ENCODE results near the gene SLC8A2.

The SLC8A2 gene

GRCh38 chr19:47464675-47465419 is 6.8 kb downstream of the SLC8A2 start:
- DNase-seq (ENCODE audit: low read depth in 2 of 3, low spot score in 1 of 3) = no peak

DNA sequence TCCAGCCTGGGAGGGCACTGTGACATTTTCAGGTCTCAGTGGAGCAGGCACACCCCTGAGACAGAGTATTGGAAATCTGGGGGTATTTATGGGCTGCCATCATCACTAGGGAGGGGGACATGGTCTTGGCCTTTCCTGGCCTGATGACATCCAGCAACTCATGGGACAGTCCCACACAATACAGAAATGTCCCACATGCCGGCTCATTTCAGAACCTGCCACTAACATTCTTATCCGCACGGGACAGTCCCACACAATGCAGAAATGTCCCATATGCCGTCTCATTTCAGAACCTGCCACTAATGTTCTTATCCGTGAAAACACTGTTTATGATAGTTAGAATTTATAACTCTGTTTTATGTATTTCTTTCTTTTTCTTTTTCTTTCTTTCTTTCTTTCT is 9.8 kb downstream of the SLC8A2 start:
- DNase-seq (ENCODE audit: low read depth in 2 of 3, low spot score in 1 of 3) = no peak

GRCh38 chr19:47459477-47459876 is 12.2 kb downstream of the SLC8A2 start:
- no peak for DNase-seq (ENCODE audit: low read depth in 2 of 3, low spot score in 1 of 3)

DNA sequence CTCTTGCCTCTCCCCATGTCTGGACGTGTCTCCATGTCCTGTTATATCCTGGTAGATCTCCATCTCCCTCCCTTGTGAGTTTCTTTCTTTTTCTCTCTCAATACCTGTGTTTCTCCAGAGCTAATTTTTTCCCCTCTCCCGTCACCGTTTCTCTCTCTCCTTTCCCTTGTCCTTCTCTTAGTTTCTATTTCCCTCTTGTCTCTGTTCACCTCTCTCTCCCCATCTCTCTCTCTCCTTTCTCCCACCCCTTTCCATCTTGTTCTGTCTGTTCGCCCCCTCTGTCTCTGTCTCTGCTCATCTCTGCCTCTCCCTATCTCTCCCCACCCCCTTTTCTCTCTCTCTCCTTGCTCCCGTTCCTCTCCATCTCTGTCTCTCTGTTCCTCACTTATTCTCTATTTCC is 13.0 kb downstream of the SLC8A2 start:
- no peak for DNase-seq (ENCODE audit: low read depth in 2 of 3, low spot score in 1 of 3)

GRCh38 chr19:47456721-47457474 is 14.8 kb downstream of the SLC8A2 start:
- DNase-seq (ENCODE audit: low read depth in 2 of 3, low spot score in 1 of 3) = no peak

DNA sequence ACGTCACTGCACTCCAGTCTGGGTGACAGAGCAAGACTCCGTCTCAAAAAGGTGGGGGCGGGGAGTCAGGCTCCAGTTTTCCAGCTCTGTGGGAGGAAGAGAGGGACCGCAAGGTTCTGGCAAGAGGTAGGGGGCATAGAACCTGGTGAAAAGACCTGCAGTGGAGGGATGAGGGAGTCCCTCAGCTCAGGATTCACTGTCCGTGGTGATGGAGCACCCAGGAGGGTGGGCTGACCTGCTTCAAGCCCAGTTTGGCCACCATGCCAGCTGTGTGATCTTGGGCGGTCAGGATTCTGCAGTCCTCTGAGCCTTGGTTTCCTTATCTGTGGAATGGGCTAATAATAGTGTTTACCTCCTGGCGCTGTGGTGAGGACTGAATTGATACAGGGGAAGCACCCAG is 21.2 kb downstream of the SLC8A2 start:
- DNase-seq (ENCODE audit: low read depth in 2 of 3, low spot score in 1 of 3) = no peak

DNA sequence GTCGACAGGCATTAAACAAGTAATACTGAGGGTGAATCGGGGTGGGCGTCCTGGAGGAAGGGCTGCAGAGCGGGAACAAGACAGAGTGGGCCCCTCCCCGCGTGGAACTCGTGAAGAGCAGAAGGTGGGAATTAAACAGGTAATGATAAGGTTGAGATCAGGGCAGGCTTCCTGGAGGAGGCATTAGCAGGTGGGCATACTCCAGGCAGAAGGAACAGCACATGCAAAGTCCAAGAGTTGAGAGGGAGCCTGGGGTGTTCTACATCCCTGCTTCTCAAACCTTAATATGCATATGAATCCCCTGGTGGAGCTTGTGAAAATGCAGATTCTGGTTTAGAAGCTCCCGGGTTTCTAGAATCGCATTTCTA is 23.3 kb downstream of the SLC8A2 start:
- no peak for DNase-seq (ENCODE audit: low read depth in 2 of 3, low spot score in 1 of 3)

DNA sequence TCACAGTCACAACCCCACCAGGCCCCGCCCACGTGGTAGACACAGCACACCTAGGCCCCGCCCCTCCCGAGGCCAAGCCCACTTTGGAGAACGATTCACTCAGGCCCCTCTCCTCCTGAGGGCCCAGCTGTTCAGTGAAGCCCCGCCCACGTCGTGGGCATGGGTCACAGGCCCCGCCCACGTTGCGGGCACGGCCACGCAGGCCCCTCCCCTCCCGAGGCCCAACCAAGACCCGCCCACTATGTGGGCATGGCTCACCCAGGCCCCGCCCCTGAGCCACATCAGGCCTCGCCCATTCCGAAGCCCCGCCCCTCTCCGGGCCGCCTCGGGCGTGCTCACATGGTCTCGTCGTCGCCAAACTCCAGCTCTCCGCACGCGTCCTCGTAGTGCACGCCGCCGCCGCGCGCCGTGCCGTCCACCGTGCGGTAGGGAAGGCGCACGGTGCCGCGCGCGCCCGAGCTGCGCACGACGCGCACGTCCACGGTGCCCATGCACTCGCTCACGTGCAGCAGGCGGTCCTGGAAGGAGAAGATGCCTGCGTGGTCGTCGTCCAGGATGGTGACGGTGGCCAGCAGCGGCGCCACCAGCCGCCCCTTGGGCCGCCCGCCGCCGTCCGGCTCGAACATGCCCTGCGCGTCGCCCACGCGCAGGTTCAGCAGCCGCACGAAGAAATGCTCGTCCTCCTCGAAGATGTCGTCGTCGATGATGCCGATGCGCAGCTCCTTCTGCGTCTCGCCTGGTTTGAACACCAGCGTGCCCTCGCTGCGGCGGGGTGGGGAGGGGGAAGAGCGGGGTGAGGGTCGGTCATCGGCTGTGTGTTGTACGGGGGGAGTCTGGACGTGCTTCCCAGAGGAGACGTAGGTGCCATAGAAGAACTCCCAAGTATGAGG is 24.0 kb downstream of the SLC8A2 start:
- DNase-seq (ENCODE audit: low read depth in 2 of 3, low spot score in 1 of 3) = peak; percentile 59 to 76 (median 64)

- peak in 1 of 3 donors; percentile 29 for DNase-seq (ENCODE audit: low read depth in 2 of 3, low spot score in 1 of 3)
Observed at GRCh38 chr19:47446534-47447469, 24.9 kb downstream of the SLC8A2 start.

DNA sequence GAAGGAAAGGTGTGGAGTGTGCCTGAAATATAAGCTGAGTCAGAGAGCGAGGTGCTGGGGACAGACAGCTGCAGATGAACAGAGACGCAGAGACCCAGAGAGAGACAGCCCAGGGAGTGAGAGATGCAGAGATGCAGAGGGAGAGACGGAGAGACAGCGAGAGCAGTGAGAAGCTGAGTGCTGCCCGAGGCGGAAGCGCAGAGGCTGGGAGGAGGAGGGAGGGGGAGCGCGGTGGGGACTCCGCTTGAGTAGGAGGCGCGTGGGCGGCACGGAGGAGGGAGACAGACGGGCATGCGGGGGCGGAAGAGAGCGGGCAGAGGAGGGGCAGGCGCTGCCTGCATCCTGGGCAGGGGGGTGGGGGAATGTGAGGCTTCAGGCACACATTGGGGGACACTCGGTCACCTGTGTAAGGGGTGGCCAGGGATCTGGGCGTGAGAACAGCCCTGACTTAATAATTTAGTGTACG is 25.7 kb downstream of the SLC8A2 start:
- DNase-seq (ENCODE audit: low read depth in 2 of 3, low spot score in 1 of 3) = peak in 1 of 3 donors; percentile 26

- no peak for DNase-seq (ENCODE audit: low read depth in 2 of 3, low spot score in 1 of 3)
Observed at GRCh38 chr19:47445527-47445926, 26.2 kb downstream of the SLC8A2 start.

DNA sequence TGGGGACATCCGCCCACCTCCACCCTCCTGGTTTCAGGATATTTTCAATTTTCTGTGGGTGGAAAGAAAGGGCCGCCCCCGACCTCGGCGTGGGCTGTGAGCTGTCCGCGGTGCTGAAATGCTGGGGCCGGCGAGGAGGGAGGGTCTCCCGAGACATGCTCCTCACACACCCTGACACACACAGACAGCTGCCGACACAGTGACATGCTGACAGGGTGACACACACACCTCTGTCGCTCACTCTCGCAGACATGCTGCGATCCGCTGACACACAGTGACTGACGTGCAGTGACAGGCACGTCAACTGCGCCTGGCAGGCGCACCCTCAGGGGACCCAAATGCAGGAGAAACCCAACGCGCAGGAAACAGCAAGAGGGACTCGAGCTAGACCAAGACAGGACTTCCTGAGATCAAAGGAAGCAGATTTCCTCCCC is 27.3 kb downstream of the SLC8A2 start:
- DNase-seq (ENCODE audit: low read depth in 2 of 3, low spot score in 1 of 3) = no peak

- DNase-seq (ENCODE audit: low read depth in 2 of 3, low spot score in 1 of 3) = no peak
Observed at GRCh38 chr19:47443331-47443730, 28.4 kb downstream of the SLC8A2 start.

DNA sequence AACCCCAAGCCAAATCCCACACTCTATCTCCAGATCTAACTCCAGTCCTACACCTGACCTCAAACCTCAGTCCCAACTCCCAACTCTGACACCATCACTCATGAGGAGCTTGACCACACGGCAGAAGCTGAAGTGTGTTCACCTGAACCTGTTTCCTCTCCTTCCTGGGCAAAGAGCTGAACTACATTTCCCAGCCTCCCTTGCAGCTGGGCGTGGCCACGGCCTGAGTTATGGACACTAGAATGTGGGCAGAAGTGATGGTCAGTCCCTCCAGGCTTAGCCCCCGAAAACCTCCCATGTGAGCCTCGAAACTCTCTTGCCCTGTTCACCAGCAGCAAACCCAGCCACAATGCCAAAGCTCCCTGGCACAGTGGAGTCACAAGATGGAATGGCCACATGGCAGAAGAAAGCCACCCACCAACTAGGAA is 32.9 kb downstream of the SLC8A2 start:
- DNase-seq (ENCODE audit: low read depth in 2 of 3, low spot score in 1 of 3) = no peak

DNA sequence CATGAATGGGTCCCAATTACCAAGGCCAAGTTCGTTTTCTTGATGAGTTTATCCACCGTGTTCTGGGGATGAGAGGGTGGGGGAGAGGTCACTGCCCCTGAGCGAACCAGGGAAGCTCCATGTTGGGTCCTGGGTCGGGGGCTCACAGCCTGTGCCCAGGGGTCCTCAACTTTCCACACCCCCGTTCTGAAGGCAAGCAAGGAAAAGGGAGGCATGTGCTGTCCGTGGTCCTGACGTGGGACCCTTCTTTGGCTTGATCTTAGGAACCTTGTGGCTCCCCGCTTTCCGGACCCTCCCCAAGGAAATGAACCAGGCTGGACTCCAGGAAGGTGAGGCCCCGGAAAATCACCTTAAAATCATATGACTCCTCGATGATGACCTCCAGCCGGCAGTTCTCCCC is 34.2 kb downstream of the SLC8A2 start:
- no peak for DNase-seq (ENCODE audit: low read depth in 2 of 3, low spot score in 1 of 3)

GRCh38 chr19:47436712-47437401 is 34.8 kb downstream of the SLC8A2 start:
- DNase-seq (ENCODE audit: low read depth in 2 of 3, low spot score in 1 of 3) = peak; percentile 65 to 94 (median 72)

- no peak for DNase-seq (ENCODE audit: low read depth in 2 of 3, low spot score in 1 of 3)
Observed at GRCh38 chr19:47435883-47436417, 35.7 kb downstream of the SLC8A2 start.

DNA sequence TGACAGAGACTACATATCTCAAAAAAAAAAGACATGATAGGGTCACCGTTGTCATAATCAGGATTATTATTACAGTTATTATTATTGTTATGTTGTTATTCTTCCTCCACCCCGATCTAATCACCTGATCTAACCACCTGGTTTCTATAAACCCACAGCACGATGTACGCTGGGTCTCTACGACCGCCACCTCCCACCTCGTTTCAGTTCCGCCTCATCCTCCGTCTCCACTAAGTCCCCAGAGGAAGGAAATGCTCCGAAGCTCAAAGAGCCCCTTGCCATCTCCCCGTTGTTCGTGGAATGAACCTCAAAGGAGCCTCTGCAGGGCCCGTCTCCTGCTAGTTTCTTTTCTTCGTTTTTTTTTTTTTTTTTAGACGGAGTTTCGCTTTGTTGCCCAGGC is 36.5 kb downstream of the SLC8A2 start:
- no peak for DNase-seq (ENCODE audit: low read depth in 2 of 3, low spot score in 1 of 3)

DNA sequence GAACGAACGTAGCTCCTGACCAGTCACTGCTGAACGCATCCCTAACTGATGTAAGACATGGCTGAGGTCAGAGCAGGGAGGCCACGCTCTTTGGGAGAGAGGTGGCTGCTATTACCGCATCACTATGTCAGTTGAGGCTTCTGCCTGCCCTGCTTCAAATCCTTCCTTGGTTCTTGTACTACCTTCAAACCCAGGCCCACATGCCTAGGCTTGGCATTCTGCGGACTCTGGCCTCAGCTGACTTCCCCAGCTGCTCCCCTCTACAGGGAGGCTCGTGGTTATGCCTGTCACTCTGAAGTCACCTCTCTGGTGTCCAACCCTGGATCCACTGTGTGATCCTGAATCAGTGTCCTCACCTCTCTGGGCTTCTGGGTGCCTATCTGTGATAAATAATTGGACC is 37.6 kb downstream of the SLC8A2 start:
- no peak for DNase-seq (ENCODE audit: low read depth in 2 of 3, low spot score in 1 of 3)

DNA sequence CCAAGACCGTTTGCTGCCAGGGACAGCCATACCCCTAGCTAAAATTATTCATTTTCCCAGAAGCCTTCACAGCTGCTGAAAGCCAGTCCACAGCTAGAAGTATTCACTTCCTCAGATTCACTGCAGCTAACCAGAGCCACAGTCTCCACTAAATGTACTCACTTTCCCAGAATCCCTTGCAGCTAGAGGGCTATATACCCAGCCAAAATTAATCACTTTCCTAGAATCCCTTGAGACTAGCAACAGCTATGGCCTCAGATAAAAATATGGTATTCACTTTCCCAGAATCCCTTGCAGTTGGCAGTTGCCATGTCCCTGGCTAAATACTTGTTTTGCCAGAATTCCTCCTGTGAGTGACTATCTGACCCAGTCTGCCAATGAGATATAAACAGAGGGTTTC is 38.6 kb downstream of the SLC8A2 start:
- DNase-seq (ENCODE audit: low read depth in 2 of 3, low spot score in 1 of 3) = no peak

Measured in stimulated activated CD4-positive, alpha-beta T cell treated with anti-CD3 and anti-CD28 coated beads, Interleukin-12 subunit alpha, Interleukin-12 subunit beta, amount 100 ng/mL, for 48 hours (primary cell).